Coronary artery (tissue), 2 donors: ENCODE data around the gene TMCO4.

ENCODE experiments used
- DNase-seq: peaks from one replicate; pipeline ENCODE4 v3.0.0-alpha.2; 2017; ENCODE audit warnings: low spot score
- H3K27ac ChIP-seq, 2 donors: fragments of 200-600 bp; sonication (generic); one replicate each; pipeline ENCODE4 v1.5.1; 2016 to 2019
- H3K4me3 ChIP-seq: fragments of 200-600 bp; sonication (generic); 2 replicates; pipeline ENCODE4 v1.5.1; 2016; ENCODE audit warnings: mild to moderate bottlenecking, moderate library complexity
- CTCF ChIP-seq: fragments of 200-600 bp; sonication (generic); IDR thresholded peaks from one replicate; pipeline ENCODE4 v1.5.1; 2019; ENCODE audit warnings: antibody characterized with exemption

The TMCO4 gene

GRCh38 chr1:19812875-19813642, 13.3 kb upstream of the TMCO4 start:
- DNase-seq = no peak
- Histone ChIP-seq H3K27ac (no peak overlapping the region), H3K4me3 (no peak overlapping the region)
- no peak for TF ChIP-seq CTCF

GRCh38 chr1:19811206-19811851, 11.6 kb upstream of the TMCO4 start:
- Histone ChIP-seq H3K4me3 (no peak overlapping the region), H3K27ac (no peak overlapping the region)
- DNase-seq = no peak
- TF ChIP-seq CTCF = no peak

- DNase-seq = no peak
- Histone ChIP-seq H3K27ac (no peak overlapping the region), H3K4me3 (no peak overlapping the region)
- no peak for TF ChIP-seq CTCF
These were observed 9.5 kb upstream of the TMCO4 start for GRCh38 chr1:19809044-19809750.

- Histone ChIP-seq H3K27ac (no peak overlapping the region), H3K4me3 (no peak overlapping the region)
- no peak for TF ChIP-seq CTCF
- DNase-seq = no peak
These were observed 8.6 kb upstream of the TMCO4 start for GRCh38 chr1:19808351-19808750.

GRCh38 chr1:19804831-19805251, 5.1 kb upstream of the TMCO4 start:
- no peak for DNase-seq
- no peak for TF ChIP-seq CTCF
- Histone ChIP-seq H3K4me3 (no peak overlapping the region), H3K27ac (no peak overlapping the region)

- no peak overlapping the region for H3K4me3 ChIP-seq
- DNase-seq = no peak
- H3K27ac ChIP-seq = no peak overlapping the region
- TF ChIP-seq CTCF = no peak
These were observed 2.6 kb upstream of the TMCO4 start for GRCh38 chr1:19802269-19802668.
